Measurements from ENCODE around the gene MCCD1. TPM values are rescaled to one million over a fixed set of nuclear protein-coding genes. Genes with fewer than 3 reads are reported as not detected.
"Not testable (repeated sequence)": the region's sequence is repeated elsewhere in the genome, so short reads cannot be mapped to it uniquely, and the experiment has no call there.

The MCCD1 gene
- total RNA-seq, 1 experiment from 2014 or later, result not detected

DNA sequence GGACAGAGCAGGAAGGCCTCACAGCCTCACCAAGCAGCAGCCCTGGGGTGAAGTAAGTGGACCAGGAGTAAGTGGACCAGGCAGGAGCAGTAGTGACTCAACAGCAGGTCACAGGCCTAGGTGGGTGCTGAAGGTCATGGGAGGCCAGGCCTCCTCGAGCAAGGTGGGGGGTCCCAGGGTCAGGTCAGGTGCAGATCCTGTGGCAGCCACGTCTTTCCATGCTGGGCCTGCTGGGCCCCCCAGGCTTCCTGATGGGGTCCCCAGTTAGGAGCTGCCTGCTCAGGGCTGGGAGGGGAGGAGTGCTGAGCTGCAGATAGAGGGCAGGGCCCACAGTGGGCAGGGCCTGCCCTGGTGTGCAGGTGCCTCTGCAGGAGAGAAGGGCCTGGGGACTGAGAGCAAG, 19.7 kb upstream of the MCCD1 start:
- intact Hi-C loops (cut with micrococcal nuclease; ENCODE audit: unreplicated experiment); H3K27ac ChIP-seq (ENCODE audit: low read length); H3K4me3 ChIP-seq (ENCODE audit: low read depth in 2 of 2, low read length in 2 of 2); H3K9me3 ChIP-seq (ENCODE audit: control insufficient read depth, insufficient read depth, low read depth, low read length); BruUV-seq (replicated peaks); CTCF ChIA-PET; in situ Hi-C loops (cut with HindIII; ENCODE audit: low pct_unique_long_range_greater_than_20kb, low sequenced_read_pairs); H3K4me1 ChIP-seq (ENCODE audit: control insufficient read depth, insufficient read depth, low read length); H3K27me3 ChIP-seq (ENCODE audit: control insufficient read depth, insufficient read depth, low read length); H3K36me3 ChIP-seq (ENCODE audit: control insufficient read depth, insufficient read depth, low read length); DNase-seq (ENCODE audit: low read depth, low spot score): not testable (repeated sequence)
- POLR2A ChIA-PET, result interaction anchor here (0.6 kb wide), 1 partner anchor 16 kb away, joined by 6 read pairs; no protein-coding TSS in a partner anchor
- 0 out of 2 replicates have a peak, but pooled peaks have one; percentile 28 for ATAC-seq

- H3K36me3 ChIP-seq (ENCODE audit: control insufficient read depth, insufficient read depth, low read length), result peaks cover 5% of the 10 kb centered on the region
- H3K27me3 ChIP-seq (ENCODE audit: control insufficient read depth, insufficient read depth, low read length), result no peaks in the 10 kb centered on the region
- DNase-seq (ENCODE audit: low read depth, low spot score) (no peak), ATAC-seq (peak; percentile 85)
- no peak overlapping the region for H3K4me3 ChIP-seq (ENCODE audit: low read depth in 2 of 2, low read length in 2 of 2)
- BruUV-seq (replicated peaks), result TSS peak; percentile 49
- ChIA-PET POLR2A (no interaction called here), CTCF (no interaction called here)
- TF ChIP-seq, protein P1, sequence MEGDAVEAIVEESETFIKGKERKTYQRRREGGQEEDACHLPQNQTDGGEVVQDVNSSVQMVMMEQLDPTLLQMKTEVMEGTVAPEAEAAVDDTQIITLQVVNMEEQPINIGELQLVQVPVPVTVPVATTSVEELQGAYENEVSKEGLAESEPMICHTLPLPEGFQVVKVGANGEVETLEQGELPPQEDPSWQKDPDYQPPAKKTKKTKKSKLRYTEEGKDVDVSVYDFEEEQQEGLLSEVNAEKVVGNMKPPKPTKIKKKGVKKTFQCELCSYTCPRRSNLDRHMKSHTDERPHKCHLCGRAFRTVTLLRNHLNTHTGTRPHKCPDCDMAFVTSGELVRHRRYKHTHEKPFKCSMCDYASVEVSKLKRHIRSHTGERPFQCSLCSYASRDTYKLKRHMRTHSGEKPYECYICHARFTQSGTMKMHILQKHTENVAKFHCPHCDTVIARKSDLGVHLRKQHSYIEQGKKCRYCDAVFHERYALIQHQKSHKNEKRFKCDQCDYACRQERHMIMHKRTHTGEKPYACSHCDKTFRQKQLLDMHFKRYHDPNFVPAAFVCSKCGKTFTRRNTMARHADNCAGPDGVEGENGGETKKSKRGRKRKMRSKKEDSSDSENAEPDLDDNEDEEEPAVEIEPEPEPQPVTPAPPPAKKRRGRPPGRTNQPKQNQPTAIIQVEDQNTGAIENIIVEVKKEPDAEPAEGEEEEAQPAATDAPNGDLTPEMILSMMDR (IDR thresholded peaks at IDR 0.05), result no peak
- TF ChIP-seq TCF7L2 (IDR thresholded peaks at IDR 0.05; ENCODE audit: low read depth, low read length) (0 out of 2 replicates have a peak, but pooled peaks have one; percentile 66), SIN3A (IDR thresholded peaks at IDR 0.05; ENCODE audit: borderline replicate concordance, insufficient read depth, low read depth, low read length) (no peak), POLR2AphosphoS5 (IDR thresholded peaks at IDR 0.05; ENCODE audit: low read depth, low read length) (no peak)
- TF ChIP-seq, protein P2, sequence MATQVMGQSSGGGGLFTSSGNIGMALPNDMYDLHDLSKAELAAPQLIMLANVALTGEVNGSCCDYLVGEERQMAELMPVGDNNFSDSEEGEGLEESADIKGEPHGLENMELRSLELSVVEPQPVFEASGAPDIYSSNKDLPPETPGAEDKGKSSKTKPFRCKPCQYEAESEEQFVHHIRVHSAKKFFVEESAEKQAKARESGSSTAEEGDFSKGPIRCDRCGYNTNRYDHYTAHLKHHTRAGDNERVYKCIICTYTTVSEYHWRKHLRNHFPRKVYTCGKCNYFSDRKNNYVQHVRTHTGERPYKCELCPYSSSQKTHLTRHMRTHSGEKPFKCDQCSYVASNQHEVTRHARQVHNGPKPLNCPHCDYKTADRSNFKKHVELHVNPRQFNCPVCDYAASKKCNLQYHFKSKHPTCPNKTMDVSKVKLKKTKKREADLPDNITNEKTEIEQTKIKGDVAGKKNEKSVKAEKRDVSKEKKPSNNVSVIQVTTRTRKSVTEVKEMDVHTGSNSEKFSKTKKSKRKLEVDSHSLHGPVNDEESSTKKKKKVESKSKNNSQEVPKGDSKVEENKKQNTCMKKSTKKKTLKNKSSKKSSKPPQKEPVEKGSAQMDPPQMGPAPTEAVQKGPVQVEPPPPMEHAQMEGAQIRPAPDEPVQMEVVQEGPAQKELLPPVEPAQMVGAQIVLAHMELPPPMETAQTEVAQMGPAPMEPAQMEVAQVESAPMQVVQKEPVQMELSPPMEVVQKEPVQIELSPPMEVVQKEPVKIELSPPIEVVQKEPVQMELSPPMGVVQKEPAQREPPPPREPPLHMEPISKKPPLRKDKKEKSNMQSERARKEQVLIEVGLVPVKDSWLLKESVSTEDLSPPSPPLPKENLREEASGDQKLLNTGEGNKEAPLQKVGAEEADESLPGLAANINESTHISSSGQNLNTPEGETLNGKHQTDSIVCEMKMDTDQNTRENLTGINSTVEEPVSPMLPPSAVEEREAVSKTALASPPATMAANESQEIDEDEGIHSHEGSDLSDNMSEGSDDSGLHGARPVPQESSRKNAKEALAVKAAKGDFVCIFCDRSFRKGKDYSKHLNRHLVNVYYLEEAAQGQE (IDR thresholded peaks at IDR 0.05; ENCODE audit: insufficient read depth in 1 of 2, low read depth in 2 of 2, low read length in 1 of 2), result no peak
- H3K4me1 ChIP-seq (ENCODE audit: control insufficient read depth, insufficient read depth, low read length), result peaks cover 6% of the 10 kb centered on the region
- intact Hi-C loops (cut with micrococcal nuclease; ENCODE audit: unreplicated experiment) (no loop called here), in situ Hi-C loops (cut with HindIII; ENCODE audit: low pct_unique_long_range_greater_than_20kb, low sequenced_read_pairs) (no loop called here)
- peak overlapping the region; percentile 0 for H3K27ac ChIP-seq (ENCODE audit: low read length)
- H3K9me3 ChIP-seq (ENCODE audit: control insufficient read depth, insufficient read depth, low read depth, low read length), result no peaks in the 10 kb centered on the region
Observed at GRCh38 chr6:31510007-31510406, 18.8 kb upstream of the MCCD1 start.

DNA sequence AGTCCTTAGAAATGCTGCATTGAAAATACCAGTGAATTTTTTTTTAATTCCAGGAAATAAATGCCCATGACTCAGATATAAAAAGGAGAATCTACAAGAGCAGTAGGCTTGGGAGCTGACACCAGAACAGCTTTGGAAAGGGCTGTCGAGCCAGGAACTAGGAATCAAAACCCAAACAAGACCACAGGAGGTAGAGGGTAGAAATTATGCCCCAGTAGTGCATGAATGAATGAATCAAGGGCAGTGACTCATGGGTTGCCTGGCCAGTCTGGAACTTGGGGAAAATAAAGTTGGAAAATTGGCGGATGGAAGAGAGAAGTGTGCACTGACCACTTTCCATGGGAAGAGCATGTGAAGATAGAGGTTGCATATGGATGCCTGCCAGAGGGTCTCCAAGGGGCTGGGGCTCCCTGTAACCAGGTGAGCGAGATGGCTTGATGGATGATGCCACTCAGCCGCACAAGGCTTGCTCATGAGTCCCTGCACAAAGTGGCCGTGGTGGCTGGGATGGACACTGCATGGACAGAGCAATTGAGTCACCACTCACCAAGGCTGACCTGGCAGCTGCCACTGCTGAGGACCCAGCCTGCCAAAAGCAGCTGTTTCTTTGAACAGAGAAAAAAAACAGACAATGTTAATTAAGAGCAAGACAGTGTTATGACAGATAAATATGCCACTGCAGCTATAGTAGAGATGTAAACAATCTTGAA, 15.2 kb upstream of the MCCD1 start:
- TF ChIP-seq, protein P2 (IDR thresholded peaks at IDR 0.05; ENCODE audit: insufficient read depth in 1 of 2, low read depth in 2 of 2, low read length in 1 of 2), result no peak
- TF ChIP-seq TCF7L2 (IDR thresholded peaks at IDR 0.05; ENCODE audit: low read depth, low read length), result no peak
- no peak for TF ChIP-seq POLR2AphosphoS5 (IDR thresholded peaks at IDR 0.05; ENCODE audit: low read depth, low read length)
- CTCF ChIA-PET, result no interaction called here
- Histone ChIP-seq H3K27ac (ENCODE audit: low read length) (no peak overlapping the region), H3K4me1 (ENCODE audit: control insufficient read depth, insufficient read depth, low read length) (peaks cover 6% of the 10 kb centered on the region), H3K9me3 (ENCODE audit: control insufficient read depth, insufficient read depth, low read depth, low read length) (no peaks in the 10 kb centered on the region), H3K27me3 (ENCODE audit: control insufficient read depth, insufficient read depth, low read length) (no peaks in the 10 kb centered on the region), H3K4me3 (ENCODE audit: low read depth in 2 of 2, low read length in 2 of 2) (no peak overlapping the region), H3K36me3 (ENCODE audit: control insufficient read depth, insufficient read depth, low read length) (peaks cover 3% of the 10 kb centered on the region)
- POLR2A ChIA-PET, result no interaction called here
- intact Hi-C loops (cut with micrococcal nuclease; ENCODE audit: unreplicated experiment) (no loop called here), in situ Hi-C loops (cut with HindIII; ENCODE audit: low pct_unique_long_range_greater_than_20kb, low sequenced_read_pairs) (no loop called here)
- no peak for ATAC-seq
- DNase-seq (ENCODE audit: low read depth, low spot score), result no peak
- BruUV-seq (replicated peaks), result no TSS peak

Data from Panc1 (cell line).